Calu3 (cell line): Measurements from ENCODE around the gene LCE4A. TPM values are rescaled to one million over a fixed set of nuclear protein-coding genes. Genes with fewer than 3 reads are reported as not detected.

ENCODE experiments used
- BruUV-seq: library from RNA; stranded (reverse); fragments of 400-500 nt; replicated peaks from 2 replicates; lab custom pipeline; 2021; lab: Mats Ljungman, UMichigan
- CTCF ChIA-PET: fragments of 300-600 bp; sonication (Branson Sonifier 250); formaldehyde crosslinking; loops from one replicate; lab custom pipeline; 2022; ENCODE audit warnings: antibody characterized with exemption; lab: Charles Lee
- DNase-seq: peaks from one replicate; pipeline ENCODE4 v3.0.0; 2022
- H3K27ac Mint-ChIP-seq: one replicate; pipeline ENCODE4 v1.8.0; 2022; ENCODE audit warnings: mixed read lengths; ENCODE audit not compliant: unreplicated experiment
- H3K27me3 Mint-ChIP-seq: one replicate; pipeline ENCODE4 v1.8.0; 2022; ENCODE audit warnings: mixed read lengths; ENCODE audit not compliant: unreplicated experiment
- H3K36me3 Mint-ChIP-seq: one replicate; pipeline ENCODE4 v1.8.0; 2022; ENCODE audit warnings: mild to moderate bottlenecking, moderate library complexity, mixed read lengths; ENCODE audit not compliant: insufficient read depth, unreplicated experiment
- H3K4me1 Mint-ChIP-seq: one replicate; pipeline ENCODE4 v1.8.0; 2022; ENCODE audit warnings: mild to moderate bottlenecking, low read depth, mixed read lengths; ENCODE audit not compliant: unreplicated experiment
- H3K4me3 Mint-ChIP-seq: one replicate; pipeline ENCODE4 v1.8.0; 2022; ENCODE audit warnings: mild to moderate bottlenecking, low read depth, moderate library complexity, mixed read lengths; ENCODE audit not compliant: unreplicated experiment
- H3K9me3 Mint-ChIP-seq: one replicate; pipeline ENCODE4 v1.8.0; 2022; ENCODE audit warnings: low read depth, mixed read lengths; ENCODE audit not compliant: unreplicated experiment
- CTCF ChIP-seq: fragments of 200-600 bp; IDR thresholded peaks from one replicate; pipeline ENCODE4 v1.8.0; 2022; ENCODE audit warnings: antibody characterized with exemption; ENCODE audit not compliant: unreplicated experiment
- intact Hi-C: fragments of 100-400 bp; cut with micrococcal nuclease; formaldehyde crosslinking; loops from one replicate; pipeline ENCODE4 v1.10.0; 2022; ENCODE audit not compliant: unreplicated experiment
- total RNA-seq: library from RNA; stranded (reverse); gene quantifications from 2 replicates; pipeline ENCODE4 v1.2.3, GENCODE V29; 2022

LCE4A gene
- total RNA-seq, 1 experiment from 2014 or later = not detected

- no peaks in the 10 kb centered on the region for H3K4me1 Mint-ChIP-seq
- H3K4me3 Mint-ChIP-seq = no peak within 1 kb of the TSS
- no peak within 1 kb of the TSS for H3K27ac Mint-ChIP-seq
- no peaks in the 10 kb centered on the region for H3K36me3 Mint-ChIP-seq
- intact Hi-C loops = no loop called here
- BruUV-seq = no TSS peak
- no peak for DNase-seq
- CTCF ChIA-PET = interaction anchor here (0.6 kb wide), 1 partner anchor 218 kb away, joined by 6 read pairs; no protein-coding TSS in a partner anchor
- TF ChIP-seq CTCF = no peak
- peaks cover 3% of the 10 kb centered on the region for H3K9me3 Mint-ChIP-seq
- H3K27me3 Mint-ChIP-seq = peaks cover 80% of the 10 kb centered on the region
These were observed 10.0 kb upstream of the LCE4A start, which contains the start of gene LCE2A for GRCh38 chr1:152697701-152698600. Gene LCE2A, plus strand, starts transcription at chr1:152698345. Its CDS starts 557 bp downstream, at chr1:152698902.

DNA sequence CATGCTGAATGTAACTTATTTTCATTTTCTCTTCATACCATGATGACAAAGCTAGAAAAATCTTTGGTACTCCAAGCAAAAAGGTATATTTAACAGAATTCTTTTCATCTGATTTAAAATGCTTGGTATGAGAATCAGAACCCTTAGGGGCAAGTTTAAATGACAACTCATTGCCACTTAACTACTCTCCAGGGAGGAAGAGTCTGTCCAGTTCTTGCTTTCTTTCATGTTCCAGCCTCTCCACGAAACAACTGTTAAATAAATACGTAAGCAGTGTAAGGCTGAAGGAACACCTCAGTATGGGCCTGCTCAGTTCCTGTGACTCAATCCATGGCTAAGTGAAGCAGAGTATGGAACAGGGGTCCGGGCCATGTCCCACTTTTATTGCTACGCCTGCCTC, 8.2 kb upstream of the LCE4A start:
- Mint-ChIP-seq H3K4me1 (no peaks in the 10 kb centered on the region), H3K36me3 (no peaks in the 10 kb centered on the region), H3K27ac (no peak overlapping the region), H3K27me3 (peaks cover 72% of the 10 kb centered on the region), H3K9me3 (no peaks in the 10 kb centered on the region), H3K4me3 (no peak overlapping the region)
- BruUV-seq = no TSS peak
- no peak for TF ChIP-seq CTCF
- intact Hi-C loops = no loop called here
- CTCF ChIA-PET = no interaction called here
- no peak for DNase-seq

GRCh38 chr1:152718238-152718637, 10.3 kb downstream of the LCE4A start:
- DNase-seq = no peak
- no peak overlapping the region for H3K27ac Mint-ChIP-seq
- no peak overlapping the region for H3K4me3 Mint-ChIP-seq
- intact Hi-C loops = no loop called here
- no peaks in the 10 kb centered on the region for H3K36me3 Mint-ChIP-seq
- H3K9me3 Mint-ChIP-seq = no peaks in the 10 kb centered on the region
- H3K27me3 Mint-ChIP-seq = peaks cover 70% of the 10 kb centered on the region
- H3K4me1 Mint-ChIP-seq = no peaks in the 10 kb centered on the region
- CTCF ChIA-PET = no interaction called here
- TF ChIP-seq CTCF = no peak
- no TSS peak for BruUV-seq

GRCh38 chr1:152725261-152725660, 17.3 kb downstream of the LCE4A start:
- no peak overlapping the region for H3K27ac Mint-ChIP-seq
- no peak for DNase-seq
- intact Hi-C loops = no loop called here
- CTCF ChIA-PET = no interaction called here
- TF ChIP-seq CTCF = no peak
- H3K9me3 Mint-ChIP-seq = no peaks in the 10 kb centered on the region
- no peak overlapping the region for H3K4me3 Mint-ChIP-seq
- H3K27me3 Mint-ChIP-seq = peaks cover 83% of the 10 kb centered on the region
- no peaks in the 10 kb centered on the region for H3K4me1 Mint-ChIP-seq
- BruUV-seq = no TSS peak
- no peaks in the 10 kb centered on the region for H3K36me3 Mint-ChIP-seq
